ENCODE measurements around the gene HSPA8. TPM values are rescaled to one million over a fixed set of nuclear protein-coding genes. Genes with fewer than 3 reads are reported as not detected.

The HSPA8 gene
- 1,000 to 10,000 TPM; 1,520 to 2,256 (median 2,072) TPM for total RNA-seq (2021; fragmentation: NEBNext Ultra II Directional; extraction: Animal tissue kit (Norgen Biotek cat#: 25700))
- long read RNA-seq, transcript HSPA8-224 (9 exons, 2,463 nt) = major isoform, 2,607 of 2,919 reads
- long read RNA-seq, transcript HSPA8-222 (6 exons, 1,884 nt) = minor isoform, 32 of 2,919 reads
- long read RNA-seq, transcript HSPA8-208 (3 exons, 740 nt) = minor isoform, 22 of 2,919 reads
- long read RNA-seq, transcript HSPA8-201 (8 exons, 2,186 nt) = minor isoform, 47 of 2,919 reads
- long read RNA-seq, partial matches to known transcripts = 120 of 2,919 reads
- long read RNA-seq, other reads (novel, unspliced or antisense) = 67 of 2,919 reads

DNA sequence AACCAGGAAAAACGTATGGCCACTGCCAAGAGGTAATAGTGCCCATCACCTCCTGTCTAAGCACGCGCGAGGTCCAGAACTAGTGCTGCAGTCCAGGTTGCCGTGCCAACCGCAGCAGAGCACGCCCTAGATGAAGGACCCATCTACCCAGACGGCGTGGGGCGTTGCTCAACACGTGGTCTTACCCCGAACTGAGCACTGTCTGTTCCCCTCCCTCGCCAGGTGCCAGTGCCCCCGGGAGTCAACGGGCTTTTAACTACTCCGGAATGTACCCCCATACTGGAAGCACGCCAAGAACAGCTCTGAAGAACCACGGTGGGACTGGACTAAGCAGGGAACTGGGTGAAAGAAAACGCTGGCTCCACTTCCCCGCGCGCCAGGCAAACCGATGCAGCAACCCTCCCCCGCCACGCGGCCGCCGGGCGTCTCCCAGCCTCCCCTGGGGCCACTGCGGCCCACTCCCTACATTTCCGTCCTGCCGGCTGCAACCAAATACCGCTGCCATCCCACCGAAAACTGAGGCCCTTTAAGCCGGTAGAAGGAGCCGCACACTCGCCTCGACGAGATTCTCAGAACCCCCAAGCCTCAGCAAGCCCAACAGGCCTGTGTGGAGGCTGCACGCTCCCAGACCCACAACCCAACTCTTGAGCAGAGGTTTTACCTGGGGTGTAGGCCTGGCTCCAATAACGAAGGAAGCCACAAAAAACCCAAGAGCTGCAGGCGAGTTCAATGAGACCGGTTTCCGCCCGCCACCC, at the start of gene HSPA8:
Gene HSPA8 (minus strand): TSS at position 734 of the 755 bp plus-strand sequence. CDS start 812 bp downstream, outside the sequence.
- peaks cover 53% of the 10 kb centered on the region for H3K36me3 Mint-ChIP-seq (ENCODE audit: low read depth)
- peaks cover 69% of the 10 kb centered on the region for H3K4me1 Mint-ChIP-seq (ENCODE audit: low read depth)
- DNase-seq = peak; percentile 68
- peaks cover 11% of the 10 kb centered on the region for H3K9me3 Mint-ChIP-seq
- TF ChIP-seq, protein P1, sequence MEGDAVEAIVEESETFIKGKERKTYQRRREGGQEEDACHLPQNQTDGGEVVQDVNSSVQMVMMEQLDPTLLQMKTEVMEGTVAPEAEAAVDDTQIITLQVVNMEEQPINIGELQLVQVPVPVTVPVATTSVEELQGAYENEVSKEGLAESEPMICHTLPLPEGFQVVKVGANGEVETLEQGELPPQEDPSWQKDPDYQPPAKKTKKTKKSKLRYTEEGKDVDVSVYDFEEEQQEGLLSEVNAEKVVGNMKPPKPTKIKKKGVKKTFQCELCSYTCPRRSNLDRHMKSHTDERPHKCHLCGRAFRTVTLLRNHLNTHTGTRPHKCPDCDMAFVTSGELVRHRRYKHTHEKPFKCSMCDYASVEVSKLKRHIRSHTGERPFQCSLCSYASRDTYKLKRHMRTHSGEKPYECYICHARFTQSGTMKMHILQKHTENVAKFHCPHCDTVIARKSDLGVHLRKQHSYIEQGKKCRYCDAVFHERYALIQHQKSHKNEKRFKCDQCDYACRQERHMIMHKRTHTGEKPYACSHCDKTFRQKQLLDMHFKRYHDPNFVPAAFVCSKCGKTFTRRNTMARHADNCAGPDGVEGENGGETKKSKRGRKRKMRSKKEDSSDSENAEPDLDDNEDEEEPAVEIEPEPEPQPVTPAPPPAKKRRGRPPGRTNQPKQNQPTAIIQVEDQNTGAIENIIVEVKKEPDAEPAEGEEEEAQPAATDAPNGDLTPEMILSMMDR (IDR thresholded peaks at IDR 0.05) = no peak
- H3K4me3 Mint-ChIP-seq = peak within 1 kb of the TSS; percentile 100
- peaks cover 37% of the 10 kb centered on the region for H3K27me3 Mint-ChIP-seq (ENCODE audit: insufficient read depth)
- H3K27ac Mint-ChIP-seq = peak within 1 kb of the TSS; percentile 98

GRCh38 chr11:123111465-123111864, 49.5 kb upstream of the HSPA8 start:
- H3K9me3 Mint-ChIP-seq = peaks cover 8% of the 10 kb centered on the region
- peak overlapping the region; percentile 93 for H3K27ac Mint-ChIP-seq
- peaks cover 24% of the 10 kb centered on the region for H3K36me3 Mint-ChIP-seq (ENCODE audit: low read depth)
- peak overlapping the region; percentile 64 for H3K4me3 Mint-ChIP-seq
- peak; percentile 58 for DNase-seq
- H3K27me3 Mint-ChIP-seq (ENCODE audit: insufficient read depth) = peaks cover 1% of the 10 kb centered on the region; the same call in 1 of the 2 replicates
- TF ChIP-seq, protein P1 (IDR thresholded peaks at IDR 0.05) = peak; percentile 96
- H3K4me1 Mint-ChIP-seq (ENCODE audit: low read depth) = peaks cover 65% of the 10 kb centered on the region

DNA sequence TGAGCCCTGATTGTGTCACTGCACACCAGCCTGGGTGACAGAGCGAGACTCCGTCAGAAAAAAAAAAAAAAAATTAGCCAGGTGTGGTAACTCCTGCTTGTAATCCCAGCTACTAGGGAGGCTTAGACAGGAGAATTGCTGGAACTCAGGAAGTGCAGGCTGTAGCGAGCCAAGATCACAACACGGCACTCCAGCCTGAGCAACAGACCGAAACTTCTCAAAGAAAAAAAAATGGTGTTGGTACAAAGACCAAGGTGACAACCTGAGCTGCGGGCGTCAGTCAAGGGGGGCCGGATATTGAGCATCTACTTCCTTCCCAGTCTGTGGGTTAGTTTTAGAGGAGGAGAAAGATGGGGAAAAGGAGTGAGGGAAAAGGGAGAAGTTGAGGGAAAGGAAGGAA, 48.5 kb upstream of the HSPA8 start:
- DNase-seq = no peak
- TF ChIP-seq, protein P1 (IDR thresholded peaks at IDR 0.05) = no peak
- H3K36me3 Mint-ChIP-seq (ENCODE audit: low read depth) = peaks cover 15% of the 10 kb centered on the region
- H3K4me1 Mint-ChIP-seq (ENCODE audit: low read depth) = peaks cover 71% of the 10 kb centered on the region
- peaks cover under 1% of the 10 kb centered on the region; the same call in 1 of the 2 replicates for H3K9me3 Mint-ChIP-seq
- no peak overlapping the region for H3K4me3 Mint-ChIP-seq
- peak overlapping the region; percentile 47; the same call in 1 of the 2 replicates for H3K27ac Mint-ChIP-seq
- H3K27me3 Mint-ChIP-seq (ENCODE audit: insufficient read depth) = peaks cover 1% of the 10 kb centered on the region; the same call in 1 of the 2 replicates

- no peak for DNase-seq
- H3K27me3 Mint-ChIP-seq (ENCODE audit: insufficient read depth) = peaks cover 1% of the 10 kb centered on the region; the same call in 1 of the 2 replicates
- no peaks in the 10 kb centered on the region for H3K9me3 Mint-ChIP-seq
- H3K36me3 Mint-ChIP-seq (ENCODE audit: low read depth) = peaks cover 4% of the 10 kb centered on the region
- H3K4me1 Mint-ChIP-seq (ENCODE audit: low read depth) = peaks cover 67% of the 10 kb centered on the region
- peak overlapping the region; percentile 49 for H3K27ac Mint-ChIP-seq
- no peak overlapping the region for H3K4me3 Mint-ChIP-seq
- TF ChIP-seq, protein P1 (IDR thresholded peaks at IDR 0.05) = no peak
Measured at GRCh38 chr11:123107945-123108495, 46.1 kb upstream of the HSPA8 start.

GRCh38 chr11:123104697-123105096, 42.8 kb upstream of the HSPA8 start:
- Mint-ChIP-seq H3K27ac (no peak overlapping the region), H3K36me3 (ENCODE audit: low read depth) (0 out of 2 replicates have a peak, but pooled peaks cover 3% of the 10 kb centered on the region), H3K27me3 (ENCODE audit: insufficient read depth) (peaks cover 8% of the 10 kb centered on the region), H3K9me3 (no peaks in the 10 kb centered on the region), H3K4me1 (ENCODE audit: low read depth) (peaks cover 64% of the 10 kb centered on the region), H3K4me3 (no peak overlapping the region)
- TF ChIP-seq, protein P1 (IDR thresholded peaks at IDR 0.05) = no peak
- DNase-seq = no peak

Data from HFFc6 (cell line).